Large intestine (tissue), 1 donor: ENCODE data around the gene IL2. TPM values are rescaled to one million over a fixed set of nuclear protein-coding genes. Genes with fewer than 3 reads are reported as not detected.

Experiments used
- polyA plus RNA-seq: library from polyadenylated mRNA; unstranded; fragments of 120-200 nt; gene quantifications from one replicate; pipeline ENCODE4 v1.2.1, GENCODE V29; 2013

The IL2 gene
- polyA plus RNA-seq, 1 donor: 0.24 TPM

Other genes with a start within 250 kb of the IL2 start
- gene ADAD1, start 77.7 kb downstream of the IL2 start, polyA plus RNA-seq: not detected
- not detected for gene IL21, start 164.3 kb upstream of the IL2 start, polyA plus RNA-seq